Left lung (tissue), 10 donors: ENCODE measurements around the gene RAPGEF4. TPM values are rescaled to one million over a fixed set of nuclear protein-coding genes. Genes with fewer than 3 reads are reported as not detected.

Experiments used
- ATAC-seq: fragments of 200-7000 bp; cut with Tn5 transposase; one replicate; pipeline ENCODE4 v1.9.1; 2020; ENCODE audit warnings: moderate library complexity
- DNase-seq, 4 donors: peaks; one replicate each; pipeline ENCODE4 v3.0.0-alpha.2; 2013 to 2020
- H3K27ac ChIP-seq, 2 donors: fragments of 200-600 bp; sonication (generic) in 1 of 2; one replicate each; pipeline versions ENCODE4 v1.5.0 to v1.8.0; 2020 to 2021
- H3K27me3 ChIP-seq, 2 donors: fragments of 200-600 bp; sonication (generic) in 1 of 2; one replicate each; pipeline versions ENCODE4 v1.5.0 to v1.8.0; 2020 to 2021
- H3K36me3 ChIP-seq, 2 donors: fragments of 200-600 bp; sonication (generic) in 1 of 2; one replicate each; pipeline versions ENCODE4 v1.5.0 to v1.8.0; 2020 to 2021
- H3K4me1 ChIP-seq, 2 donors: fragments of 200-600 bp; one replicate each; pipeline ENCODE4 v1.8.0; 2021
- H3K4me3 ChIP-seq, 2 donors: fragments of 200-600 bp; sonication (generic) in 1 of 2; one replicate each; pipeline versions ENCODE4 v1.5.0 to v1.8.0; 2020 to 2021; ENCODE audit warnings: mild to moderate bottlenecking in 1 of 2
- H3K9me3 ChIP-seq, 2 donors: fragments of 200-600 bp; sonication (generic) in 1 of 2; one replicate each; pipeline versions ENCODE4 v1.5.0 to v1.8.0; 2020 to 2021
- CTCF ChIP-seq, 2 donors: fragments of 200-600 bp; sonication (generic) in 1 of 2; IDR thresholded peaks; one replicate each; pipeline versions ENCODE4 v1.5.0 to v1.8.0; 2021; ENCODE audit warnings: antibody characterized with exemption in 2 of 2
- intact Hi-C, 2 donors: fragments of 100-400 bp; cut with DNase I; formaldehyde crosslinking; loops; one replicate each; pipeline versions ENCODE4 v1.11.2 to v1.14.2; 2022
- polyA plus RNA-seq, 6 donors: library from polyadenylated mRNA; unstranded; fragments of 120-200 nt; gene quantifications; one replicate each; pipeline ENCODE4 v1.2.1, GENCODE V29; 2013; ENCODE audit not compliant: insufficient read length in 6 of 6
- total RNA-seq, 2 donors: library from RNA; stranded (reverse); fragmentation: NEBNext Ultra II Directional; extraction: Animal tissue kit (Norgen Biotek cat#: 25700); gene quantifications; one replicate each; pipeline ENCODE4 v1.2.1, GENCODE V29; 2021
- donor health status: DM: no; HTN: yes; CAD: no.
- donor health status: DM: no; HTN: no; CAD: no.

The RAPGEF4 gene
- total and polyA plus RNA-seq, 8 donors: 9.1 to 16.2 (median 11.8) TPM

GRCh38 chr2:173075056-173075780, 339.6 kb downstream of the RAPGEF4 start:
- ATAC-seq: peak; percentile 1
- no peaks in the 10 kb centered on the region for H3K36me3 ChIP-seq
- peak overlapping the region; percentile 54 to 70 for H3K4me3 ChIP-seq
- H3K27ac ChIP-seq: peak overlapping the region; percentile 95 to 98
- peaks cover 4 to 29% of the 10 kb centered on the region in 2 donors for H3K4me1 ChIP-seq
- no peaks in the 10 kb centered on the region for H3K9me3 ChIP-seq
- no peak for TF ChIP-seq CTCF (IDR thresholded peaks at IDR 0.05)
- intact Hi-C loops: no loop called here
- H3K27me3 ChIP-seq: no peaks in the 10 kb centered on the region
- no peak for DNase-seq

- intact Hi-C loops: no loop called here
- peak; percentile 76 for ATAC-seq
- peak in 1 of 2 donors; percentile 28 for TF ChIP-seq CTCF (IDR thresholded peaks at IDR 0.05)
Measured at GRCh38 chr2:173075781-173076580, 340.3 kb downstream of the RAPGEF4 start, which contains the start of gene MAP3K20. Gene MAP3K20 (plus strand): TSS chr2:173075846. CDS start chr2:173091032, 15,186 bp downstream.

GRCh38 chr2:173076581-173077345, 341.1 kb downstream of the RAPGEF4 start:
- intact Hi-C loops: no loop called here

More at GRCh38 chr2:173075781-173076580, 340.3 kb downstream of the RAPGEF4 start, which contains the start of gene MAP3K20:
- Histone ChIP-seq H3K27ac (peak within 1 kb of the TSS; percentile 95 to 98), H3K27me3 (no peaks in the 10 kb centered on the region), H3K36me3 (no peaks in the 10 kb centered on the region), H3K4me1 (peaks cover 4 to 29% of the 10 kb centered on the region in 2 donors), H3K9me3 (no peaks in the 10 kb centered on the region), H3K4me3 (peak within 1 kb of the TSS; percentile 54 to 70)
- peak; percentile 72 to 94 (median 80) for DNase-seq

GRCh38 chr2:173077506-173078177, 342.0 kb downstream of the RAPGEF4 start:
- Histone ChIP-seq H3K36me3 (no peaks in the 10 kb centered on the region), H3K9me3 (no peaks in the 10 kb centered on the region), H3K4me1 (peaks cover 4 to 29% of the 10 kb centered on the region in 2 donors), H3K27me3 (no peaks in the 10 kb centered on the region), H3K4me3 (peak overlapping the region; percentile 54 to 70), H3K27ac (peak overlapping the region; percentile 95 to 98)
- intact Hi-C loops: no loop called here
- no peak for TF ChIP-seq CTCF (IDR thresholded peaks at IDR 0.05)
- DNase-seq (peak in 1 of 4 donors; percentile 63), ATAC-seq (no peak)

More at GRCh38 chr2:173076581-173077345, 341.1 kb downstream of the RAPGEF4 start:
- Histone ChIP-seq H3K4me3 (peak overlapping the region; percentile 54 to 70), H3K27ac (peak overlapping the region; percentile 95 to 98), H3K9me3 (no peaks in the 10 kb centered on the region), H3K36me3 (no peaks in the 10 kb centered on the region), H3K4me1 (peaks cover 4 to 29% of the 10 kb centered on the region in 2 donors), H3K27me3 (no peaks in the 10 kb centered on the region)
- DNase-seq (peak; percentile 57 to 87 (median 62)), ATAC-seq (peak; percentile 50)
- no peak for TF ChIP-seq CTCF (IDR thresholded peaks at IDR 0.05)
